WTC11 (cell line): Measurements from ENCODE around the gene CLTCL1. TPM values are rescaled to one million over a fixed set of nuclear protein-coding genes. Genes with fewer than 3 reads are reported as not detected.

Experiments
- ATAC-seq: fragments of 200-7000 bp; cut with Tn5 transposase; 2 replicates; pipeline ENCODE4 v1.10.0; 2021; ENCODE audit warnings: mild to moderate bottlenecking, moderate library complexity
- CTCF ChIA-PET: fragments of 300-600 bp; sonication (Branson Sonifier 250); formaldehyde crosslinking; loops from one replicate; lab custom pipeline; 2021; ENCODE audit warnings: antibody characterized with exemption; lab: Charles Lee
- POLR2A ChIA-PET: fragments of 350-600 bp; sonication (Branson Sonifier 250); formaldehyde crosslinking; loops from one replicate; lab custom pipeline; 2021; ENCODE audit warnings: antibody characterized with exemption; lab: Charles Lee
- DNase-seq: peaks from one replicate; pipeline ENCODE4 v3.0.0; 2021; ENCODE audit warnings: low spot score
- H3K27ac Mint-ChIP-seq: 2 replicates; pipeline ENCODE4 v1.8.0; 2021; ENCODE audit warnings: mixed read lengths
- H3K27me3 Mint-ChIP-seq: 2 replicates; pipeline ENCODE4 v1.8.0; 2021; ENCODE audit warnings: low read depth, mild to moderate bottlenecking, moderate library complexity, mixed read lengths
- H3K36me3 Mint-ChIP-seq: 2 replicates; pipeline ENCODE4 v1.8.0; 2021; ENCODE audit warnings: mixed read lengths
- H3K4me1 Mint-ChIP-seq: 2 replicates; pipeline ENCODE4 v1.8.0; 2022; ENCODE audit warnings: mixed read lengths
- H3K4me3 Mint-ChIP-seq: 2 replicates; pipeline ENCODE4 v1.8.0; 2021; ENCODE audit warnings: mild to moderate bottlenecking, moderate library complexity, mixed read lengths
- H3K9me3 Mint-ChIP-seq: 2 replicates; pipeline ENCODE4 v1.8.0; 2021; ENCODE audit warnings: mixed read lengths
- CREB1 ChIP-seq: sonication (generic); formaldehyde crosslinking; IDR thresholded peaks from 2 replicates; pipeline ENCODE4 v1.8.0; 2023; ENCODE audit warnings: mild to moderate bottlenecking, missing genetic modification reagents
- CREM ChIP-seq: sonication (generic); formaldehyde crosslinking; IDR thresholded peaks from 2 replicates; pipeline ENCODE4 v1.8.1; 2022; ENCODE audit warnings: mild to moderate bottlenecking, missing genetic modification reagents, moderate library complexity
- E2F4 ChIP-seq: sonication (generic); formaldehyde crosslinking; IDR thresholded peaks from 2 replicates; pipeline ENCODE4 v1.8.1; 2022; ENCODE audit warnings: low read depth, mild to moderate bottlenecking, moderate library complexity, missing genetic modification reagents, borderline replicate concordance
- ESRRA ChIP-seq: sonication (generic); formaldehyde crosslinking; IDR thresholded peaks from 2 replicates; pipeline ENCODE4 v1.8.1; 2022; ENCODE audit warnings: mild to moderate bottlenecking, missing genetic modification reagents, borderline replicate concordance
- ETV6 ChIP-seq: sonication (generic); formaldehyde crosslinking; IDR thresholded peaks from 2 replicates; pipeline ENCODE4 v1.8.1; 2022; ENCODE audit warnings: mild to moderate bottlenecking, missing genetic modification reagents
- FOXP1 ChIP-seq: sonication (generic); formaldehyde crosslinking; IDR thresholded peaks from 2 replicates; pipeline ENCODE4 v1.8.0; 2022; ENCODE audit warnings: missing genetic modification reagents, mild to moderate bottlenecking, moderate library complexity, borderline replicate concordance
- FOXP4 ChIP-seq: sonication (generic); formaldehyde crosslinking; IDR thresholded peaks from 2 replicates; pipeline ENCODE4 v1.8.0; 2022; ENCODE audit warnings: mild to moderate bottlenecking, missing genetic modification reagents
- GRHL2 ChIP-seq: fragments of 250-450 bp; sonication (Bioruptor Pico); IDR thresholded peaks from 2 replicates; pipeline ENCODE4 v1.8.0; 2022; ENCODE audit warnings: mild to moderate bottlenecking, moderate library complexity; ENCODE audit not compliant: insufficient replicate concordance, severe bottlenecking
- HMGXB4 ChIP-seq: sonication (generic); formaldehyde crosslinking; IDR thresholded peaks from 2 replicates; pipeline ENCODE4 v1.8.1; 2023; ENCODE audit warnings: mild to moderate bottlenecking, moderate library complexity, missing genetic modification reagents
- IRF1 ChIP-seq: sonication (generic); formaldehyde crosslinking; IDR thresholded peaks from 2 replicates; pipeline ENCODE4 v1.8.0; 2023; ENCODE audit warnings: missing genetic modification reagents
- PREB ChIP-seq: sonication (generic); formaldehyde crosslinking; IDR thresholded peaks from 2 replicates; pipeline ENCODE4 v1.8.1; 2022; ENCODE audit warnings: mild to moderate bottlenecking, missing genetic modification reagents, moderate library complexity, borderline replicate concordance
- USF1 ChIP-seq: sonication (generic); formaldehyde crosslinking; IDR thresholded peaks from 2 replicates; pipeline ENCODE4 v1.8.0; 2022; ENCODE audit warnings: mild to moderate bottlenecking, missing genetic modification reagents
- ZBTB21 ChIP-seq: sonication (generic); formaldehyde crosslinking; IDR thresholded peaks from 2 replicates; pipeline ENCODE4 v1.8.1; 2023; ENCODE audit warnings: mild to moderate bottlenecking, missing genetic modification reagents, borderline replicate concordance
- ZSCAN18 ChIP-seq: fragments of 250-450 bp; sonication (Bioruptor Pico); IDR thresholded peaks from 2 replicates; pipeline ENCODE4 v2.1.2; 2022; ENCODE audit warnings: mild to moderate bottlenecking, moderate library complexity
- total RNA-seq: library from RNA; stranded (reverse); gene quantifications from 3 replicates; pipeline ENCODE4 v1.2.3, GENCODE V29; 2021

Gene CLTCL1
- total RNA-seq, 1 experiment from 2014 or later = 15.5 TPM

GRCh38 chr22:19291218-19291579 is 320 bp downstream of the CLTCL1 start:
- ChIA-PET POLR2A (interaction anchor here (1.2 to 1.5 kb wide), 2 partner anchors 9 to 112 kb away, joined by 4 read pairs; partner anchors contain the start of gene SLC25A1), CTCF (interaction anchor here (0.6 to 2.2 kb wide), 7 partner anchors 9 to 338 kb away, joined by 3 to 19 read pairs (median 4); partner anchors contain the start of gene SLC25A1)
- peaks cover 25% of the 10 kb centered on the region for H3K27me3 Mint-ChIP-seq
- TF ChIP-seq HMGXB4 (CRISPR knock-in tag) = 0 out of 2 replicates have a peak, but pooled peaks have one; percentile 38
- TF ChIP-seq CREM (CRISPR knock-in tag) = 0 out of 2 replicates have a peak, but pooled peaks have one; percentile 20
- TF ChIP-seq ZSCAN18 (CRISPR knock-in tag) = no peak
- ATAC-seq (peak; percentile 46), DNase-seq (peak; percentile 46)
- H3K9me3 Mint-ChIP-seq = no peaks in the 10 kb centered on the region
- H3K4me3 Mint-ChIP-seq = peak overlapping the region; percentile 83
- peaks cover 31% of the 10 kb centered on the region for H3K4me1 Mint-ChIP-seq
- H3K27ac Mint-ChIP-seq = no peak overlapping the region
- H3K36me3 Mint-ChIP-seq = no peaks in the 10 kb centered on the region

- no peaks in the 10 kb centered on the region for H3K36me3 Mint-ChIP-seq
- peak overlapping the region; percentile 83 for H3K4me3 Mint-ChIP-seq
- peak; percentile 20 for DNase-seq
- POLR2A ChIA-PET = interaction anchor here (1.5 kb wide), 1 partner anchor 112 kb away, joined by 4 read pairs; the partner anchor contains the start of gene SLC25A1
- H3K27me3 Mint-ChIP-seq = peaks cover 25% of the 10 kb centered on the region
- no peak overlapping the region for H3K27ac Mint-ChIP-seq
- H3K9me3 Mint-ChIP-seq = no peaks in the 10 kb centered on the region
- ATAC-seq = peak; percentile 10; the same call in 1 of the 2 replicates
- TF ChIP-seq ZBTB21 (no peak), FOXP1 (CRISPR knock-in tag) (no peak), PREB (CRISPR knock-in tag) (no peak), E2F4 (no peak), CREB1 (CRISPR knock-in tag) (no peak), ESRRA (no peak), FOXP4 (CRISPR knock-in tag) (no peak), ETV6 (CRISPR knock-in tag) (no peak), USF1 (CRISPR knock-in tag) (no peak), GRHL2 (CRISPR knock-in tag) (no peak), IRF1 (CRISPR knock-in tag) (no peak)
- CTCF ChIA-PET = interaction anchor here (0.8 to 2.2 kb wide), 4 partner anchors 9 to 339 kb away, joined by 4 to 19 read pairs (median 8); partner anchors contain the start of gene SLC25A1
- peaks cover 37% of the 10 kb centered on the region for H3K4me1 Mint-ChIP-seq
Observed at GRCh38 chr22:19290400-19291217, 910 bp downstream of the CLTCL1 start.
